Measurements from ENCODE around the gene WDR62.

Gene WDR62

DNA sequence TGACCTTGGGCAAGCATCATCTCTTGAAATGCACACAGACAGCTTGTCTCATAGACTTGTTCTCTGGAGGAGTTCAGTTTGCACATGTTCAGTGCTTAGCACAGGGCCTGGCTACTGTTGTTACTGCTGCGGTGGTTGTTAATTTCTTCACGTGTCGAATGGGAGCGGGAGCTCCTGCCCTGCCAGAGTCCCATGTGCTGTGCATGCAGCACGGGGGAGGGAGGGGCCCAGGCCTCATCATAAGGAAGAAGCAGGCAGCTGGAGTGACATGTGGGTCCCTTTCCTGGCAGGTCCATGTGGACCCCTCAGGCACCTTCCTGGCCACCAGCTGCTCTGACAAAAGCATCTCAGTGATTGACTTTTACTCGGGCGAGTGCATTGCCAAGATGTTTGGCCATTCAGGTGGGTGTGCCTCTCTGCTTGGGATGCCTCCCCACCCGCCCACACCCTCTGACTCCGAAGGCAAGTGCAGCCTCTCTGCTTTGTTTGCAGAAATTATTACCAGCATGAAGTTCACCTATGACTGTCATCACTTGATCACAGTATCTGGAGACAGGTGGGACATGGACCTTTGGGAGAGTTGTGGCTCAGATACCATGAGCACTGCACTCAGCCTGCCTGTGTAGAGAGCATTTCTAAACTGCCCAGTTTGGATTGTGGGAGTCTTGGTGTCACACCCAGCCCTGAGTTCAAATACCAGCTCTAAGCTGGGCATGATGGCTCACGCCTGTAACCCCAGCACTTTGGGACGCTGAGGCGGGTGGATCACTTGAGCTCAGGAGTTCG lies 36.4 kb downstream of the WDR62 start:
- H3K27me3 ChIP-seq (ENCODE audit: low read depth, low read length): no peaks in the 10 kb centered on the region
- no peak for TF ChIP-seq EZH2phosphoT487 (IDR thresholded peaks at IDR 0.05; ENCODE audit: low read depth)
- TF ChIP-seq CTCF (IDR thresholded peaks at IDR 0.05; ENCODE audit: low read depth, low read length): no peak

GRCh38 chr19:36092566-36092965 lies 37.9 kb downstream of the WDR62 start:
- Histone ChIP-seq H4K20me1 (ENCODE audit: insufficient read depth, low read length) (no peaks in the 10 kb centered on the region), H3K9ac (ENCODE audit: low read length) (no peak overlapping the region), H2AFZ (ENCODE audit: low read depth, low read length) (no peak overlapping the region), H3K4me2 (ENCODE audit: low read length) (no peak overlapping the region), H3K4me3 (ENCODE audit: low read length) (no peak overlapping the region), H3K27me3 (ENCODE audit: low read depth, low read length) (no peaks in the 10 kb centered on the region), H3K9me3 (ENCODE audit: insufficient read depth, low read length) (no peaks in the 10 kb centered on the region), H3K4me1 (ENCODE audit: low read length) (no peaks in the 10 kb centered on the region), H3K27ac (ENCODE audit: low read length) (no peak overlapping the region), H3K79me2 (ENCODE audit: low read length) (no peaks in the 10 kb centered on the region), H3K36me3 (replicated peaks; ENCODE audit: low read depth, low read length) (peaks cover 28% of the 10 kb centered on the region)
- TF ChIP-seq CTCF (IDR thresholded peaks at IDR 0.05; ENCODE audit: low read depth, low read length): no peak
- TF ChIP-seq EZH2phosphoT487 (IDR thresholded peaks at IDR 0.05; ENCODE audit: low read depth): no peak

More for the DNA sequence above, 36.4 kb downstream of the WDR62 start:
- Histone ChIP-seq H3K4me1 (ENCODE audit: low read length) (no peaks in the 10 kb centered on the region), H3K27ac (ENCODE audit: low read length) (no peak overlapping the region), H2AFZ (ENCODE audit: low read depth, low read length) (no peak overlapping the region), H3K9ac (ENCODE audit: low read length) (no peak overlapping the region), H3K9me3 (ENCODE audit: insufficient read depth, low read length) (no peaks in the 10 kb centered on the region), H4K20me1 (ENCODE audit: insufficient read depth, low read length) (no peaks in the 10 kb centered on the region), H3K36me3 (replicated peaks; ENCODE audit: low read depth, low read length) (peaks cover 32% of the 10 kb centered on the region), H3K79me2 (ENCODE audit: low read length) (no peaks in the 10 kb centered on the region), H3K4me2 (ENCODE audit: low read length) (no peak overlapping the region), H3K4me3 (ENCODE audit: low read length) (no peak overlapping the region)

DNA sequence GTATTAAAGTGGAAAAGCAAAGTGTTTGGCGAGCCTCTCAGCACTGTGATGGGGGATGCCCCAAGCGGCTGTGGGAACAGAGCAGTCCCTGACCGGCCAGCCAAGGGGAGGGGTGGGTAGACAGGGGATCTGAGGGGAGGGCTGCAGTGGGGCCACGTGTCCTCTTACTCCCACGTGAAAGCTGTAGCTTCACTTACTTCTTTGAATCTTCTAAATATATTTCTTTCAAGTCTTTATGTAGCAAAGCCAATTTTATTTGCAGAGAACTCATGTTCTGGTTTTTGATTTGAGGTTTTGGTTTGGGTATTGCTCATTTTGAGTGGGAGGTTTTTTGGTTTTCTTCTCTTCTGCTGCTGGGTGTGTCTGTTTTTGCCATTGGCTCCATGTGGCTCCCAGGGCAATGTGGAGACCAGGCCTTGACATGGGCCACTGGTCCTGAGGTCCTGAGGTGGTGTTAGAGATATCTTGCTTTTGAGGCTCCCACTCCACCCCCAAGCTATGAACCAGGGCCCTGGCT lies 38.5 kb downstream of the WDR62 start:
- H3K4me1 ChIP-seq (ENCODE audit: low read length): no peaks in the 10 kb centered on the region
- H3K4me3 ChIP-seq (ENCODE audit: low read length): no peak overlapping the region
- no peaks in the 10 kb centered on the region for H3K79me2 ChIP-seq (ENCODE audit: low read length)
- no peaks in the 10 kb centered on the region for H4K20me1 ChIP-seq (ENCODE audit: insufficient read depth, low read length)
- H3K9me3 ChIP-seq (ENCODE audit: insufficient read depth, low read length): no peaks in the 10 kb centered on the region
- H3K27ac ChIP-seq (ENCODE audit: low read length): no peak overlapping the region
- no peak overlapping the region for H3K4me2 ChIP-seq (ENCODE audit: low read length)
- no peak for TF ChIP-seq EZH2phosphoT487 (IDR thresholded peaks at IDR 0.05; ENCODE audit: low read depth)
- TF ChIP-seq CTCF (IDR thresholded peaks at IDR 0.05; ENCODE audit: low read depth, low read length): no peak
- H2AFZ ChIP-seq (ENCODE audit: low read depth, low read length): no peak overlapping the region
- no peaks in the 10 kb centered on the region for H3K27me3 ChIP-seq (ENCODE audit: low read depth, low read length)
- peaks cover 24% of the 10 kb centered on the region for H3K36me3 ChIP-seq (replicated peaks; ENCODE audit: low read depth, low read length)
- H3K9ac ChIP-seq (ENCODE audit: low read length): no peak overlapping the region

DNA sequence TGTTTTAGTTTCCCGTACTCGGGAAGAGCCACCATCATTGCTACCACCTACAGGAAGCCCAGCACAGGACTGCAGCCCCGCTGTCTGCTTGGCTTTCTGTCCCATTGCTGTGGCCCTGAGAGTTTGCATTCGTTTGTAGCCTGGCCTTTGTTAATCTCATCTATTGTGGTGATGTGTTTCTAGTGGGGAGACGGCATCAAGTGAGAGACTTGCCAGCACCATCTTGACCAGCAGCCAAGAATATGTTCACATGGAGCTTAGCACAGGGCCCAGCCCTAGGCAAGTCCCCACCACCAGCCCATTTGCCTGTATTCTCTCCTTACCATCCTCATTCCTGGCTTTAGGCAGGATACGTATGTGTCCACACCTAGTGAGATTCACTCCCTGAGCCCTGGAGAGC lies 39.0 kb downstream of the WDR62 start:
- peaks cover 21% of the 10 kb centered on the region for H3K36me3 ChIP-seq (replicated peaks; ENCODE audit: low read depth, low read length)
- no peak overlapping the region for H3K9ac ChIP-seq (ENCODE audit: low read length)
- H3K79me2 ChIP-seq (ENCODE audit: low read length): no peaks in the 10 kb centered on the region
- H4K20me1 ChIP-seq (ENCODE audit: insufficient read depth, low read length): no peaks in the 10 kb centered on the region
- no peak overlapping the region for H3K4me2 ChIP-seq (ENCODE audit: low read length)
- H3K27ac ChIP-seq (ENCODE audit: low read length): no peak overlapping the region
- H3K4me1 ChIP-seq (ENCODE audit: low read length): no peaks in the 10 kb centered on the region
- TF ChIP-seq EZH2phosphoT487 (IDR thresholded peaks at IDR 0.05; ENCODE audit: low read depth): no peak
- TF ChIP-seq CTCF (IDR thresholded peaks at IDR 0.05; ENCODE audit: low read depth, low read length): no peak
- no peak overlapping the region for H2AFZ ChIP-seq (ENCODE audit: low read depth, low read length)
- no peak overlapping the region for H3K4me3 ChIP-seq (ENCODE audit: low read length)
- no peaks in the 10 kb centered on the region for H3K27me3 ChIP-seq (ENCODE audit: low read depth, low read length)
- no peaks in the 10 kb centered on the region for H3K9me3 ChIP-seq (ENCODE audit: insufficient read depth, low read length)
